Endothelial cell of umbilical vein (primary cell): ENCODE data around the gene CNTNAP2. TPM values are rescaled to one million over a fixed set of nuclear protein-coding genes. Genes with fewer than 3 reads are reported as not detected.

Source experiments
- BruUV-seq: library from RNA; stranded (reverse); fragments of 400-500 nt; replicated peaks from 2 replicates; lab custom pipeline; 2021; lab: Mats Ljungman, UMichigan
- CTCF ChIA-PET: fragments of 300-600, 350-600 bp; sonication (Branson Sonifier 250); formaldehyde crosslinking; loops from one replicate; lab custom pipeline; 2021; ENCODE audit warnings: antibody characterized with exemption, inconsistent platforms; lab: Charles Lee
- POLR2A ChIA-PET: fragments of 300-600, 350-600 bp; sonication (Branson Sonifier 250); formaldehyde crosslinking; loops from one replicate; lab custom pipeline; 2021; ENCODE audit warnings: antibody characterized with exemption, inconsistent platforms; lab: Charles Lee
- DNase-seq: peaks from one replicate; pipeline ENCODE4 v3.0.0-alpha.2; 2011; ENCODE audit warnings: low read depth, low spot score
- FAIRE-seq: peaks from 2 replicates; lab custom pipeline; 2011; peaks lifted over from hg19 to GRCh38; lab: Jason Lieb, UNC
- H2AFZ ChIP-seq: 2 replicates; pipeline ENCODE4 v1.6.0; 2012; ENCODE audit warnings: low read depth, low read length, control low read depth, inconsistent platforms
- H3K27ac ChIP-seq: 2 replicates; pipeline ENCODE4 v1.5.1; 2011; ENCODE audit warnings: low read depth, mild to moderate bottlenecking, control low read depth, low read length, moderate library complexity; ENCODE audit not compliant: insufficient read depth
- H3K27me3 ChIP-seq, 2 experiments: 2 replicates each; pipeline versions ENCODE4 v1.6.0 to v1.6.1; 2011; ENCODE audit warnings: low read length in 2 of 2, mixed read lengths in 1 of 2; ENCODE audit not compliant: control insufficient read depth in 2 of 2, insufficient read depth in 2 of 2
- H3K36me3 ChIP-seq, 2 experiments: 2 replicates in 1 of 2; 3 replicates in 1 of 2; pipeline ENCODE4 v1.5.1; 2011; ENCODE audit warnings: low read length in 2 of 2, mild to moderate bottlenecking in 1 of 2, moderate library complexity in 1 of 2; ENCODE audit not compliant: control insufficient read depth in 2 of 2, insufficient read depth in 2 of 2; ENCODE audit errors: extremely low read depth in 1 of 2
- H3K4me1 ChIP-seq: 3 replicates; pipeline ENCODE4 v1.5.1; 2011; ENCODE audit warnings: mild to moderate bottlenecking, low read length; ENCODE audit not compliant: control insufficient read depth, insufficient read depth; ENCODE audit errors: extremely low read depth
- H3K4me2 ChIP-seq: 2 replicates; pipeline ENCODE4 v1.6.1; 2011; ENCODE audit warnings: low read length, control low read depth, mixed read lengths; ENCODE audit not compliant: insufficient read depth
- H3K4me3 ChIP-seq, 3 experiments: fragments of 200-600 bp in 1 of 3; sonication (generic), shearing (Covaris generic) in 1 of 3; replicated peaks in 1 of 3; 2 replicates each; pipeline ENCODE4 v1.5.1; 2011 to 2016; ENCODE audit warnings: control low read depth in 3 of 3, low read length in 3 of 3, mild to moderate bottlenecking in 2 of 3, inconsistent platforms in 1 of 3, low read depth in 1 of 3, moderate library complexity in 1 of 3; ENCODE audit not compliant: insufficient read depth in 1 of 3
- H3K79me2 ChIP-seq: 2 replicates; pipeline ENCODE4 v1.6.0; 2012; ENCODE audit warnings: low read length, inconsistent platforms; ENCODE audit not compliant: control insufficient read depth, insufficient read depth
- H3K9ac ChIP-seq: replicated peaks from 2 replicates; pipeline ENCODE3; 2011; ENCODE audit warnings: low read length, control low read depth; ENCODE audit not compliant: insufficient read depth; ENCODE audit errors: extremely low read depth
- H3K9me1 ChIP-seq: replicated peaks from 3 replicates; pipeline ENCODE4 v1.6.0; 2011; ENCODE audit warnings: mild to moderate bottlenecking, low read length; ENCODE audit not compliant: control insufficient read depth, insufficient read depth; ENCODE audit errors: extremely low read depth
- H3K9me3 ChIP-seq: replicated peaks from 2 replicates; pipeline ENCODE4 v1.5.1; 2012; ENCODE audit warnings: low read length, inconsistent platforms; ENCODE audit not compliant: control insufficient read depth, insufficient read depth
- H4K20me1 ChIP-seq: replicated peaks from 2 replicates; pipeline ENCODE3; 2011; ENCODE audit warnings: mild to moderate bottlenecking, low read length; ENCODE audit not compliant: control insufficient read depth, insufficient read depth; ENCODE audit errors: extremely low read depth
- CTCF ChIP-seq, 2 donors: IDR thresholded peaks; 1 replicate in 1 of 2; 2 replicates in 1 of 2; pipeline ENCODE4 v1.5.1; 2011; ENCODE audit warnings: low read length in 2 of 2, mild to moderate bottlenecking in 2 of 2, moderate library complexity in 2 of 2, control low read depth in 1 of 2, inconsistent platforms in 1 of 2, low read depth in 1 of 2; ENCODE audit not compliant: insufficient read depth in 1 of 2; ENCODE audit errors: extremely low read depth in 1 of 2
- EZH2 ChIP-seq: IDR thresholded peaks from 2 replicates; pipeline ENCODE4 v1.6.1; 2012; ENCODE audit warnings: borderline replicate concordance, low read depth, mild to moderate bottlenecking, moderate library complexity, low read length, inconsistent platforms; ENCODE audit not compliant: severe bottlenecking
- FOS ChIP-seq: IDR thresholded peaks from 2 replicates; pipeline ENCODE4 v1.6.1; 2011; ENCODE audit warnings: mild to moderate bottlenecking, low read length, moderate library complexity, borderline replicate concordance; ENCODE audit not compliant: insufficient read depth
- GATA2 ChIP-seq: IDR thresholded peaks from 2 replicates; pipeline ENCODE4 v1.7.0; 2011; ENCODE audit warnings: low read depth, mild to moderate bottlenecking, moderate library complexity, mixed read lengths, low read length; ENCODE audit not compliant: insufficient read length, insufficient read depth
- JUN ChIP-seq: IDR thresholded peaks from 2 replicates; pipeline ENCODE4 v1.6.1; 2011; ENCODE audit warnings: borderline replicate concordance, low read depth; ENCODE audit not compliant: insufficient read length, insufficient read depth
- MYC ChIP-seq: IDR thresholded peaks from one replicate; pipeline ENCODE4 v1.6.1; 2011; ENCODE audit warnings: mild to moderate bottlenecking, low read depth, low read length
- POLR2A ChIP-seq: IDR thresholded peaks from 2 replicates; pipeline ENCODE4 v1.6.1; 2012; ENCODE audit warnings: low read depth, mild to moderate bottlenecking, control low read depth, low read length
- POLR2AphosphoS5 ChIP-seq: IDR thresholded peaks from 2 replicates; pipeline ENCODE4 v1.6.1; 2012; ENCODE audit warnings: low read depth, mild to moderate bottlenecking, control low read depth, low read length, moderate library complexity; ENCODE audit not compliant: insufficient read depth
- dilution Hi-C: fragments of 300-500 bp; cut with MboI; formaldehyde crosslinking; loops from one replicate; pipeline ENCODE4 v1.15.0; 2019; ENCODE audit warnings: low sequenced_read_pairs; ENCODE audit not compliant: extremely low pct_ligation_motif_present
- intact Hi-C: fragments of 100-400 bp; cut with micrococcal nuclease; formaldehyde crosslinking; loops from one replicate; pipeline ENCODE4 v1.10.0; 2022
- polyA plus RNA-seq, 4 experiments: library from polyadenylated mRNA; depleted of rRNA in 3 of 4; stranded (reverse) in 3 of 4; unstranded in 1 of 4; fragments of >200 nt; gene quantifications; 2 replicates each; pipeline versions ENCODE4 v1.2.1 to v1.2.3, GENCODE V29; 2011 to 2012; ENCODE audit warnings: missing spikeins in 1 of 4
- total RNA-seq: library from RNA; stranded (reverse); gene quantifications from 2 replicates; pipeline ENCODE4 v1.2.3, GENCODE V29; 2021
- TF ChIP-seq, protein P1 (sequence below): IDR thresholded peaks from 2 replicates; pipeline ENCODE4 v1.6.1; 2011; ENCODE audit not compliant: insufficient read depth, insufficient read length

Gene CNTNAP2
- total and polyA plus RNA-seq, 2 donors (not counting 3 experiments of a cell fraction or from before 2014, with no cell fraction given): not detected

GRCh38 chr7:146647445-146647844 is 530.8 kb downstream of the CNTNAP2 start:
- ChIA-PET POLR2A (no interaction called here), CTCF (no interaction called here)
- DNase-seq (no peak), FAIRE-seq (no peak)
- Histone ChIP-seq H2AFZ (no peak overlapping the region), H4K20me1 (no peaks in the 10 kb centered on the region), H3K9ac (no peak overlapping the region), H3K4me1 (no peaks in the 10 kb centered on the region), H3K4me3 (no peak overlapping the region), H3K36me3 (no peaks in the 10 kb centered on the region), H3K27ac (no peak overlapping the region), H3K27me3 (no peaks in the 10 kb centered on the region), H3K9me1 (no peaks in the 10 kb centered on the region), H3K79me2 (no peaks in the 10 kb centered on the region), H3K9me3 (peaks cover 4% of the 10 kb centered on the region), H3K4me2 (no peak overlapping the region)
- BruUV-seq: no TSS peak
- no peak for TF ChIP-seq EZH2
- no peak for TF ChIP-seq POLR2A
- intact Hi-C loops (no loop called here), dilution Hi-C loops (no loop called here)

DNA sequence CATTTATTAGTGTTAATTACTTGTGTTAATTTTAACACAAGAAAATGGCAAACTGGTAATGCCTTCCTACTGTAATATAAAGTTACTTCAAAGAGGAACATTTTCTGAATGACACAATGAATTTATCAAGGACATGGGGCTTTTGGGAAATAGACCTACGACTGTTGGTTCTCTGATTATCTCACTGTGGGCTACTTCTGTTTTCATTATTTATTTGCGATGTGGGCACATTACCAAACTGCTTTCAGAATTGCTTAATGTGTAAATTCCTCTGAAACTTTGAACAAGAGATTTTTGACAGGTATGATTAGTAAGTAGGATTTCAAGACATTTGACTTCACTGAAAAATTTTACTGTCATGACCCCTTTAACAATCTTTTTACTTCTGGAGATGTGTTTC is 535.6 kb downstream of the CNTNAP2 start:
- no TSS peak for BruUV-seq
- Histone ChIP-seq H3K9ac (no peak overlapping the region), H2AFZ (no peak overlapping the region), H3K27me3 (no peaks in the 10 kb centered on the region), H3K9me3 (peaks cover 2% of the 10 kb centered on the region), H3K9me1 (no peaks in the 10 kb centered on the region), H4K20me1 (no peaks in the 10 kb centered on the region), H3K4me2 (no peak overlapping the region), H3K4me1 (no peaks in the 10 kb centered on the region), H3K36me3 (no peaks in the 10 kb centered on the region), H3K4me3 (no peak overlapping the region), H3K27ac (no peak overlapping the region), H3K79me2 (no peaks in the 10 kb centered on the region)
- CTCF ChIA-PET: no interaction called here
- intact Hi-C loops: no loop called here
- TF ChIP-seq MYC: no peak
- no peak for TF ChIP-seq GATA2
- TF ChIP-seq EZH2: no peak
- TF ChIP-seq CTCF (IDR thresholded peaks at IDR 0.05; ENCODE audit: extremely low read depth in 1 of 2, insufficient read depth in 1 of 2, low read depth in 1 of 2, low read length in 2 of 2): no peak
- no peak for TF ChIP-seq POLR2A
- TF ChIP-seq JUN: no peak
- TF ChIP-seq FOS: no peak
- TF ChIP-seq POLR2AphosphoS5: no peak
- TF ChIP-seq, protein P1, sequence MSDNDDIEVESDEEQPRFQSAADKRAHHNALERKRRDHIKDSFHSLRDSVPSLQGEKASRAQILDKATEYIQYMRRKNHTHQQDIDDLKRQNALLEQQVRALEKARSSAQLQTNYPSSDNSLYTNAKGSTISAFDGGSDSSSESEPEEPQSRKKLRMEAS: no peak
- FAIRE-seq: no peak
- no peak for DNase-seq
- dilution Hi-C loops: no loop called here
- POLR2A ChIA-PET: no interaction called here
